HG02571 (cell line): Measurements from ENCODE around the gene CYP46A1.

ENCODE experiments used
- ATAC-seq: cut with Tn5 transposase; IDR thresholded peaks from one replicate; pipeline ENCODE4 v1.9.1; 2021; ENCODE audit warnings: mild to moderate bottlenecking, moderate library complexity; ENCODE audit not compliant: unreplicated experiment

Gene CYP46A1

GRCh38 chr14:99774556-99775307 lies 90.6 kb downstream of the CYP46A1 start:
- ATAC-seq = no peak

GRCh38 chr14:99775351-99775750 lies 91.3 kb downstream of the CYP46A1 start:
- no peak for ATAC-seq
